ENCODE results near the gene PSG2.
"Not testable (repeated sequence)": the region's sequence is repeated elsewhere in the genome, so short reads cannot be mapped to it uniquely, and the experiment has no call there.

PSG2 gene

GRCh38 chr19:43078311-43078710 is 4.2 kb downstream of the PSG2 start:
- no peak for DNase-seq

- not testable (repeated sequence) for DNase-seq
These were observed 4.6 kb downstream of the PSG2 start for GRCh38 chr19:43077881-43078280.

DNA sequence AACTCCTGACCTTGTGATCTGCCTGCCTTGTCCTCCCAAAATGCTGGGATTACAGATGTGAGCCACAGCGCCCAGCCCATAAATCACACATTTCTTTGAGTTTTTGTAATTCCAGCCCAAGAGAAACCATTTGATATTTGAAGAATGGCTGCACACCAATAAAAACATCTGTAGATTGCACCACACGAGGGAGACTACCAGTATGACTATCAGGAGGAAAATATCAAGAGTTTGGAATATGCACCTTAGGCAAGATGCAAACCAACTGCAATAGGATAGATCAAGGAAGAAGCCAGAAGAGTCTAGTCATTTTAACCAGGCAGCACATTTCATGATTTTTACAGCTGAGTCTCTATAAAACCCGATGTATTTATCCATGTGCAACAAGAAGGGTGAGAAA is 20.1 kb downstream of the PSG2 start:
- DNase-seq = not testable (repeated sequence)

DNA sequence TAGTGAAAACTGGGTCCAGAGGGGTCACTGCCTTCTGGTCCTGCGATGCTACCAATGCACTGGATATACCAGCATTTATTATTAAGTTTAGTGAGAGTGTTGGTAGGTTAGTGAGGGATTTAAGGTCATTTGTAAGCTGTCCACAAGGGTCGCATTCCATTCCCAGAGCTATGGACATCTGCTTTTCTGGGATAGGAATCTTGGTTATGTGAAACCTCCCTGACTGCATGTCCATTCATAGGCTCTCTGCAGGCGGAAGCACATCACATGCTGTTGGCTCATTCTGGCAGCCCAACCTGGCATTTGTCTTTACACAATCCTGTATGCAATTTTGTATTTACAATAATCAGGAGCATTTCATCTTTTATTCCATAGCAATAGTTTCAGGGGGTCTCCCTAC is 21.2 kb downstream of the PSG2 start:
- not testable (repeated sequence) for DNase-seq

- DNase-seq = not testable (repeated sequence)
These were observed 22.2 kb downstream of the PSG2 start for GRCh38 chr19:43060254-43060653.

DNA sequence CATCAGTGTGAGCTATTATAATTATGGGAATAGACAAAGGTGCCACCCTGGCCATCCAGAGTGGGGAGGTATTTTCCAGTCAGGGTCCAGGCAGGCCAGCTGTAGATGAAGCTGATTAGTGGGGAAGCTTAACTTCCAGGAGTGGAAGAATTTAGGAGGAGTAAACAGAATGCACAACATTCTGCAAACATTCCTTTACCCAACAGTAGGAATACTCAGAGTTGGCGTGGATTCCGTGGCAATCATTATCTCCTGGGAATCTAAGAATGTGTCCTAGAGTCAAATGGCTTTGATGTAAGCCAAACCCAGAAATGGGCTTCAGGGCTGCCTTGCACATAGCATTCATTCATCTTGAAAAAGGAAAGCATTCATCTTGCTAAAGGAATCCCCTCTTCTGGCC is 23.0 kb downstream of the PSG2 start:
- DNase-seq = not testable (repeated sequence)

DNA sequence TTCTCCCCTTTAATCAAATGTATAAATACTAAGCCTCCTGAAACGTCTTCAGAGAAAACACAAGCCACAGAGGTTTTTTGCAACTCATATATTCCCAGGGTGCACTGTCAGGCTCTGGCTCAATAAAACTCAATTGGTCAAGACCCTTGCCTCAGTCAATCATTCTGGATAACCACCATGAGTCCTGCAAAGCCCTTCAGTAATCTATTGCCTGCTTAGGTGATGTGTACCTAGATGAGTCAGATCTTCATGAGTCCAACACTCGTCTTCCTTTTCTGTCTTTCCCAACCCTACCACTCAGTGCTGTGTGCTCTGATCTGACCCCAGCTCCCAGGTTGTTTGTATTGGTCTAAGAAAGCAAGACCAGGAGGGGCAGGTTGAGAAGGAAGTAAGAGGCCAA is 24.1 kb downstream of the PSG2 start:
- DNase-seq = not testable (repeated sequence)

GRCh38 chr19:43047966-43048365 is 34.5 kb downstream of the PSG2 start:
- not testable (repeated sequence) for DNase-seq

DNA sequence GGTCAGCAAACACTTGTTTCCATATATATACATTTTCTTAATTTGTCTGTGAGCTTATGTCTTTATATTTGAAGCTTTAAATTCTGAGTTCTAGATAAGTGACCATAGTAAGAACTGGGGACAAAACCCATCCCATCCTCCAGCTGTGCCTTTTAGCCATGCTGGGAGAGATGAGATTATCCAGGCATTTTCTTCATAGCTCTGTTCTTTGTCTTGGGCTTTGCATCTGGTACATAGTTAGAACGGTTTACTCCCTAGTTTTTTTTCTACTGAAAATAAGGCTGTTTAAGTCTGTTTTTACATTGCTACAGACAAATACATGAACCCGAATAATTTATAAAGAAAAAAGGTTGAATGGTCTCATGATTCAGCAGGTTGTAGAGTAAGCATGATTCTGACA is 35.9 kb downstream of the PSG2 start:
- DNase-seq = not testable (repeated sequence)

GRCh38 chr19:43043492-43044180 is 38.9 kb downstream of the PSG2 start:
- not testable (repeated sequence) for DNase-seq

- not testable (repeated sequence) for DNase-seq
These were observed 50.9 kb downstream of the PSG2 start for GRCh38 chr19:43031645-43032044.

GRCh38 chr19:43028866-43029265 is 53.6 kb downstream of the PSG2 start:
- DNase-seq = no peak

- not testable (repeated sequence) for DNase-seq
These were observed 54.5 kb downstream of the PSG2 start for GRCh38 chr19:43027985-43028384.

DNA sequence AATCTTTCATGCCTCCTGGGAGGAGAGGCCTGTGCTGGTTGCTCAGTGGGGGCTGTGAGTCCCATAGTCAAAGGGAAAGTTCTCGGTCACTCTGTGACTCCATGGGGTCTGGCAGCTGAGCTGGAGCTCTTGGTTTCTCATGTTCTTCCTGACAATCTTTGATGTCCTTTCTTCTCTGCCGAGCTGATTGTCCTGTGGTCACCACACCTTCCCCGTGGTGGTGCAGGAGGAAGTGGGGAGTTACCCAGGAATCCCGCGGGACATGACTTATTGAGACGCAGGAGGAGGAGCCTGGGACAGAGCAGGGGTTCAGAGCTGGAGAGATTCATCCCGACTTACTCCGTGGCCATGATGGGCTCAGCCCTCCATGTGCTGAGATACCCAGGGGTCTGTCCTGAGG is 55.4 kb downstream of the PSG2 start:
- DNase-seq = not testable (repeated sequence)

GRCh38 chr19:43026369-43026768 is 56.1 kb downstream of the PSG2 start, which contains the start of gene PSG11:
PSG11 (minus strand) TSS chr19:43026469; CDS start chr19:43026372, 97 bp downstream.
- DNase-seq = not testable (repeated sequence)

DNA sequence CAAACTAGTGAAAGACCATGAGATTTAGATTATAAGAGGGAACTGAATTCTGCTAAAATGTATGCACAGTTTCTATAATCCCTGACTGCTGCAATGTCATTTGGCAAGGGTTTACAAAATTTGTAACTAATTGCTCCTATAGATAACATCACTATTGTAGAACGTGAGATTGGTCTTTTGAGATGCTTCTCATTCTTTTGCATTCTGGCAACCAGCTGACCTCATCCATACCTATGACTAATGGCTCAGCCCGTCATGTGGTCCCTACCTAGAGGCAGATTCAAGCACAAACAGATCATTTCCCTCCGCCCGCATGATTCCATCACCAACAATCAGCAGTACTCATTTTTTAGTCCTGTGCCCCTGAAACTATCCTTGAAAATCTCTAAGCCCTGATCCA is 60.4 kb downstream of the PSG2 start:
- not testable (repeated sequence) for DNase-seq

DNA sequence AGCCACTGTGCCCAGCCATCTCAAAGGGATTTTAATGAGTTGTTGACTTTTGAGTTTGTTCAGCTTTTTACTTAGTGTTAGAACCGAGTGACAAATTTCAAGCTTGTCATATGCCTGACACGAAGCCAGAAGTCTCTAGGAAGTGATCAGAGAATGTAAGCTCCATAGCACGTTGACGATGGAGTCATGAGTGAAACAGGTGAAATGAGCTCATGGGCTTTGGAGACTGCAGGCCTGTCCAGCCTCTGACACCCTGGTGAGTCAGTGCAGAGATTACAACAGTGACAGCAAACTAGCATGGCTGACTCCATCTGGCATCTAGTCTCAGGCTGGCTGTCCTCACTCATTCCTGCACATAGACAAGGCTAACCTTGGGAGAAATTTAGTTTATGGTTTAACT is 60.9 kb downstream of the PSG2 start:
- DNase-seq = not testable (repeated sequence)

DNA sequence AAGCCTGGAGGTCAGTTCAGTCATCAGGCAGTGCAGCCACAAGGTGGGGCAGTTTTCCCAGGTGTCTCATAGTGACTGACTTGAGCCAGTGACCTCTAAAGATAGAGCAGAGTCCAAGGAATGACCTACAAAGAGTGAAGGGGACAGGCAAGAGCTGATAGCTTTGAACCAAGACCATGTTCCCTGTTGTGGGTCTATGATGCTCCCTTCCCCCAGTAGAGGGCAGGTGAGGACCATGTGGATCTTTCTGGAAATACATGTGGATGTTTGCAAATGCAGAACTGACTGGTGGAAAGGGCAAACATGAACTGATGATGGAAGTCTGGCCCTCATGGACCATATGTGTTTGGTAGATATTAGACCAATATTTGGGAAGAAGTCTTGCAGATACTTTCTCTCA is 62.9 kb downstream of the PSG2 start:
- DNase-seq = peak in 4 of 56 donors; percentile 1 to 3 (median 2)

Measured in amygdala (tissue), 56 donors.